Measurements from ENCODE around the gene TEX48.

TEX48 gene

GRCh38 chr9:114718801-114719221 lies 36.8 kb upstream of the TEX48 start:
- Histone ChIP-seq H3K27ac (ENCODE audit: low read depth, low read length) (no peak overlapping the region), H3K9me3 (ENCODE audit: low read length) (no peaks in the 10 kb centered on the region), H3K27me3 (ENCODE audit: control insufficient read depth in 1 of 2, insufficient read depth in 2 of 2, low read length in 2 of 2) (no peaks in the 10 kb centered on the region), H3K4me3 (ENCODE audit: low read depth in 1 of 2, low read length in 2 of 2) (no peak overlapping the region), H3K9ac (ENCODE audit: low read length) (no peak overlapping the region), H3K36me3 (ENCODE audit: insufficient read depth, low read length) (no peaks in the 10 kb centered on the region), H3K4me1 (ENCODE audit: insufficient read depth, low read length) (no peaks in the 10 kb centered on the region)

- Histone ChIP-seq H3K9me3 (ENCODE audit: low read length) (no peaks in the 10 kb centered on the region), H3K27ac (ENCODE audit: low read depth, low read length) (no peak overlapping the region), H3K4me1 (ENCODE audit: insufficient read depth, low read length) (no peaks in the 10 kb centered on the region), H3K4me3 (ENCODE audit: low read depth in 1 of 2, low read length in 2 of 2) (no peak overlapping the region), H3K27me3 (ENCODE audit: control insufficient read depth in 1 of 2, insufficient read depth in 2 of 2, low read length in 2 of 2) (no peaks in the 10 kb centered on the region), H3K36me3 (ENCODE audit: insufficient read depth, low read length) (no peaks in the 10 kb centered on the region), H3K9ac (ENCODE audit: low read length) (no peak overlapping the region)
Observed at GRCh38 chr9:114717908-114718486, 36.0 kb upstream of the TEX48 start.

DNA sequence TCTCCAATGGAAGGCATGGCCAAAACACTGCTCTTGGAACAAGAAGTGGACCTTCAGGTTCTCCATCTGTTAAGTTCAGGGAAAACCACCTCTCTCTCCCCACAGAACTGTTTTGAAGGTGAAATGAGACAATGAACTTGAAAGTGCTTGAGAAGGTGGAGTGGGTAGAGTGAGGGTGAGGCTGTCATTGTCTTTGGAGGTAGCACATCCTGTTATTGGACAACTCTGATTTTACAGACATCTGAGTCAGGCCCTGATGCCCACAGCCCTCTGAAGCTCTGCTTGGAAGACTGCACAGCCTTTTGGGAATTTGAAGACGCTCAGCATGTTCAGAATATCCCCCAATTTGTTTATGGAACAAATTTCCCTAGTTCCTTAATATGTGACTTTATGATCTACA lies 27.6 kb upstream of the TEX48 start:
- H3K4me3 ChIP-seq (ENCODE audit: low read depth in 1 of 2, low read length in 2 of 2): no peak overlapping the region
- H3K27ac ChIP-seq (ENCODE audit: low read depth, low read length): no peak overlapping the region
- H3K4me1 ChIP-seq (ENCODE audit: insufficient read depth, low read length): no peaks in the 10 kb centered on the region
- no peaks in the 10 kb centered on the region for H3K27me3 ChIP-seq (ENCODE audit: control insufficient read depth in 1 of 2, insufficient read depth in 2 of 2, low read length in 2 of 2)
- no peaks in the 10 kb centered on the region for H3K9me3 ChIP-seq (ENCODE audit: low read length)
- no peaks in the 10 kb centered on the region for H3K36me3 ChIP-seq (ENCODE audit: insufficient read depth, low read length)
- no peak overlapping the region for H3K9ac ChIP-seq (ENCODE audit: low read length)

GRCh38 chr9:114706711-114707110 lies 24.7 kb upstream of the TEX48 start:
- Histone ChIP-seq H3K9me3 (ENCODE audit: low read length) (no peaks in the 10 kb centered on the region), H3K36me3 (ENCODE audit: insufficient read depth, low read length) (no peaks in the 10 kb centered on the region), H3K27me3 (ENCODE audit: control insufficient read depth in 1 of 2, insufficient read depth in 2 of 2, low read length in 2 of 2) (no peaks in the 10 kb centered on the region), H3K4me1 (ENCODE audit: insufficient read depth, low read length) (no peaks in the 10 kb centered on the region), H3K27ac (ENCODE audit: low read depth, low read length) (no peak overlapping the region), H3K9ac (ENCODE audit: low read length) (no peak overlapping the region), H3K4me3 (ENCODE audit: low read depth in 1 of 2, low read length in 2 of 2) (no peak overlapping the region)

- H3K27ac ChIP-seq (ENCODE audit: low read depth, low read length): no peak overlapping the region
- no peaks in the 10 kb centered on the region for H3K36me3 ChIP-seq (ENCODE audit: insufficient read depth, low read length)
- H3K4me1 ChIP-seq (ENCODE audit: insufficient read depth, low read length): no peaks in the 10 kb centered on the region
- H3K9ac ChIP-seq (ENCODE audit: low read length): no peak overlapping the region
- H3K4me3 ChIP-seq (ENCODE audit: low read depth in 1 of 2, low read length in 2 of 2): no peak overlapping the region
- no peaks in the 10 kb centered on the region for H3K9me3 ChIP-seq (ENCODE audit: low read length)
- no peaks in the 10 kb centered on the region for H3K27me3 ChIP-seq (ENCODE audit: control insufficient read depth in 1 of 2, insufficient read depth in 2 of 2, low read length in 2 of 2)
Observed at GRCh38 chr9:114701988-114702387, 20.0 kb upstream of the TEX48 start.

DNA sequence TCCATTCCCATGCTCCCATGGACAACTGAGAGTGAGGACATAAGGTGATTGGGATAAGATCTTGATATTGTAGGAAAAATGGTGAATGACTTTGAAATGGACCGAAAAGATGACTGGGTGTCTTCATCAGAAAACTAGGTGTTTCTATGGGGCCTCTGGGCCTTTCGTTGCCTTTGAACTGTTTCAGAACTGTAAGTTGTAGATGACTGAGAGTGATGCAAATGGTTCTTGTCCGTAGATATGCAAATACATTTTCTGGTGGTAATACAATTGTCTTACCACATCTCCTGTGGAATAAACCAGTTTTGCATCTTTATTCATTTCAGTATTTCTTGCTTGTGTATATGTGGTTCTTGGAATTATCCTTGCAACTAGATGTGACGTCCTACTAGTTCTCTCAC lies 16.0 kb upstream of the TEX48 start:
- no peaks in the 10 kb centered on the region for H3K36me3 ChIP-seq (ENCODE audit: insufficient read depth, low read length)
- H3K9ac ChIP-seq (ENCODE audit: low read length): no peak overlapping the region
- no peaks in the 10 kb centered on the region for H3K9me3 ChIP-seq (ENCODE audit: low read length)
- no peak overlapping the region for H3K27ac ChIP-seq (ENCODE audit: low read depth, low read length)
- H3K27me3 ChIP-seq (ENCODE audit: control insufficient read depth in 1 of 2, insufficient read depth in 2 of 2, low read length in 2 of 2): no peaks in the 10 kb centered on the region
- no peak overlapping the region for H3K4me3 ChIP-seq (ENCODE audit: low read depth in 1 of 2, low read length in 2 of 2)
- H3K4me1 ChIP-seq (ENCODE audit: insufficient read depth, low read length): no peaks in the 10 kb centered on the region

DNA sequence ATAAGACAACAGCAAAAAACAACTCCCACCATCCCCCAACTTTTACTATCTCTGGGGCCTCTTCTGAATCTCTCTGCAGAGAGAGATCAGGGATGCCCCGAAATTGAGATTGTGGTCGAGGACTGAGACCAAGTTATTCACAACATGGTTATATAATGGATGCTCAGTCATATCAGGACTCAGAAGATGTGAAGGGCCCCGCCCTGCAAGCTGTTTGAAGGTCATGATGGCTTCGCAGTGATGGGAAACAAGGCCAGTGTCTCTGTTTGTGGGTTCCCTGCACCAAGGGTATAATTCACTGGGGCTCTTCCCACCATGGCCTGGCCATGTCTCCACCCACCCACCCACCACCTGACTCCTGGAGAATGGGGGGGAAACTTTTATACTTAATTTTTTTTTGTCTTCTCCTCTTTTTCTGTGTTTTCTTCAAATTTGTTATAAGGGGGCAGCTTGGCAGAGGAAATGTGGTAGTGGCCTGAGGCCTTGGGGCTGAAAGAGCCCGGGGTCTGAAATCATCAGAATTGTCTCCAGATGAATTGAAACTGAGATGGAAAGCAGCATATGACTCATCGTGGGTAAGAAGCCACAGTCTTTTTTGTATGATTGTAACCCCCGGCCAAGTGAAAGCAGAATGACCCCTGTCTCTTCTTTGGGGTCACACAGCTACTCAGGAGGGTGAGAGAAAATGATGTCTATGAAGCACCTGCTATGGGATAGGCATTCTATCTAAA lies 15.0 kb upstream of the TEX48 start:
- no peaks in the 10 kb centered on the region for H3K27me3 ChIP-seq (ENCODE audit: control insufficient read depth in 1 of 2, insufficient read depth in 2 of 2, low read length in 2 of 2)
- H3K36me3 ChIP-seq (ENCODE audit: insufficient read depth, low read length): no peaks in the 10 kb centered on the region
- H3K9me3 ChIP-seq (ENCODE audit: low read length): no peaks in the 10 kb centered on the region
- no peak overlapping the region for H3K27ac ChIP-seq (ENCODE audit: low read depth, low read length)
- H3K4me3 ChIP-seq (ENCODE audit: low read depth in 1 of 2, low read length in 2 of 2): no peak overlapping the region
- no peak overlapping the region for H3K9ac ChIP-seq (ENCODE audit: low read length)
- H3K4me1 ChIP-seq (ENCODE audit: insufficient read depth, low read length): no peaks in the 10 kb centered on the region

GRCh38 chr9:114695948-114696347 lies 14.0 kb upstream of the TEX48 start:
- no peaks in the 10 kb centered on the region for H3K4me1 ChIP-seq (ENCODE audit: insufficient read depth, low read length)
- H3K9ac ChIP-seq (ENCODE audit: low read length): no peak overlapping the region
- no peak overlapping the region for H3K4me3 ChIP-seq (ENCODE audit: low read depth in 1 of 2, low read length in 2 of 2)
- no peaks in the 10 kb centered on the region for H3K36me3 ChIP-seq (ENCODE audit: insufficient read depth, low read length)
- H3K9me3 ChIP-seq (ENCODE audit: low read length): no peaks in the 10 kb centered on the region
- H3K27me3 ChIP-seq (ENCODE audit: control insufficient read depth in 1 of 2, insufficient read depth in 2 of 2, low read length in 2 of 2): no peaks in the 10 kb centered on the region
- H3K27ac ChIP-seq (ENCODE audit: low read depth, low read length): no peak overlapping the region

GRCh38 chr9:114694719-114695269 lies 12.8 kb upstream of the TEX48 start:
- H3K27me3 ChIP-seq (ENCODE audit: control insufficient read depth in 1 of 2, insufficient read depth in 2 of 2, low read length in 2 of 2): no peaks in the 10 kb centered on the region
- no peaks in the 10 kb centered on the region for H3K4me1 ChIP-seq (ENCODE audit: insufficient read depth, low read length)
- no peak overlapping the region for H3K9ac ChIP-seq (ENCODE audit: low read length)
- H3K36me3 ChIP-seq (ENCODE audit: insufficient read depth, low read length): no peaks in the 10 kb centered on the region
- H3K4me3 ChIP-seq (ENCODE audit: low read depth in 1 of 2, low read length in 2 of 2): no peak overlapping the region
- H3K27ac ChIP-seq (ENCODE audit: low read depth, low read length): no peak overlapping the region
- no peaks in the 10 kb centered on the region for H3K9me3 ChIP-seq (ENCODE audit: low read length)

GRCh38 chr9:114694146-114694545 lies 12.2 kb upstream of the TEX48 start:
- H3K9me3 ChIP-seq (ENCODE audit: low read length): no peaks in the 10 kb centered on the region
- H3K27ac ChIP-seq (ENCODE audit: low read depth, low read length): no peak overlapping the region
- H3K27me3 ChIP-seq (ENCODE audit: control insufficient read depth in 1 of 2, insufficient read depth in 2 of 2, low read length in 2 of 2): no peaks in the 10 kb centered on the region
- H3K4me3 ChIP-seq (ENCODE audit: low read depth in 1 of 2, low read length in 2 of 2): no peak overlapping the region
- H3K36me3 ChIP-seq (ENCODE audit: insufficient read depth, low read length): no peaks in the 10 kb centered on the region
- no peaks in the 10 kb centered on the region for H3K4me1 ChIP-seq (ENCODE audit: insufficient read depth, low read length)
- H3K9ac ChIP-seq (ENCODE audit: low read length): no peak overlapping the region

GRCh38 chr9:114693248-114693855 lies 11.4 kb upstream of the TEX48 start:
- Histone ChIP-seq H3K27ac (ENCODE audit: low read depth, low read length) (no peak overlapping the region), H3K9me3 (ENCODE audit: low read length) (no peaks in the 10 kb centered on the region), H3K36me3 (ENCODE audit: insufficient read depth, low read length) (no peaks in the 10 kb centered on the region), H3K9ac (ENCODE audit: low read length) (no peak overlapping the region), H3K4me3 (ENCODE audit: low read depth in 1 of 2, low read length in 2 of 2) (no peak overlapping the region), H3K4me1 (ENCODE audit: insufficient read depth, low read length) (no peaks in the 10 kb centered on the region), H3K27me3 (ENCODE audit: control insufficient read depth in 1 of 2, insufficient read depth in 2 of 2, low read length in 2 of 2) (no peaks in the 10 kb centered on the region)

All from muscle layer of colon (tissue), 2 donors.